ENCODE measurements around the gene SEH1L.

SEH1L gene

GRCh38 chr18:13036622-13037320 lies 89.0 kb downstream of the SEH1L start:
- no peaks in the 10 kb centered on the region for H3K27me3 ChIP-seq (ENCODE audit: control insufficient read depth, insufficient read depth, low read length)
- peaks cover 4% of the 10 kb centered on the region for H3K36me3 ChIP-seq (ENCODE audit: control insufficient read depth, insufficient read depth, low read length)
- H3K4me3 ChIP-seq (ENCODE audit: low read length), result no peak overlapping the region
- no peaks in the 10 kb centered on the region for H3K4me1 ChIP-seq (ENCODE audit: control insufficient read depth, insufficient read depth, low read length)
- H3K9ac ChIP-seq (ENCODE audit: low read length), result no peak overlapping the region
- no peak overlapping the region for H3K27ac ChIP-seq (ENCODE audit: low read depth, low read length)
